ENCODE data around the gene BUB1.
"Not testable (repeated sequence)": the region's sequence is repeated elsewhere in the genome, so short reads cannot be mapped to it uniquely, and the experiment has no call there.

The BUB1 gene

GRCh38 chr2:110627348-110627747 lies 50.5 kb downstream of the BUB1 start:
- H3K27me3 ChIP-seq (replicated peaks in 2 of 5; ENCODE audit: control insufficient read depth in 4 of 5, insufficient read depth in 5 of 5, low read length in 4 of 5); H3K27ac ChIP-seq (ENCODE audit: insufficient read depth in 1 of 2, low read depth in 1 of 2, low read length in 2 of 2, poor library complexity in 1 of 2, severe bottlenecking in 2 of 2); H3K36me3 ChIP-seq (ENCODE audit: control insufficient read depth in 4 of 4, insufficient read depth in 4 of 4, low read length in 3 of 4); POLR2A ChIA-PET; H3K4me3 ChIP-seq (ENCODE audit: control insufficient read depth in 1 of 7, extremely low read depth in 1 of 7, insufficient read depth in 4 of 7, low read depth in 2 of 7, low read length in 6 of 7); DNase-seq; CTCF ChIA-PET; H3K4me1 ChIP-seq (ENCODE audit: control extremely low read depth in 1 of 4, control insufficient read depth in 4 of 4, insufficient read depth in 4 of 4, low read length in 3 of 4); H3K9me3 ChIP-seq (ENCODE audit: control extremely low read depth in 1 of 5, control insufficient read depth in 4 of 5, insufficient read depth in 2 of 5, low read depth in 1 of 5, low read length in 4 of 5): not testable (repeated sequence)
- WGBS (ENCODE audit: insufficient coverage), result no CpG with 5 or more reads among the region's 1 CpG

- DNase-seq; H3K4me3 ChIP-seq (ENCODE audit: control insufficient read depth in 1 of 7, extremely low read depth in 1 of 7, insufficient read depth in 4 of 7, low read depth in 2 of 7, low read length in 6 of 7); H3K36me3 ChIP-seq (ENCODE audit: control insufficient read depth in 4 of 4, insufficient read depth in 4 of 4, low read length in 3 of 4); CTCF ChIA-PET; H3K4me1 ChIP-seq (ENCODE audit: control extremely low read depth in 1 of 4, control insufficient read depth in 4 of 4, insufficient read depth in 4 of 4, low read length in 3 of 4); H3K9me3 ChIP-seq (ENCODE audit: control extremely low read depth in 1 of 5, control insufficient read depth in 4 of 5, insufficient read depth in 2 of 5, low read depth in 1 of 5, low read length in 4 of 5); H3K27me3 ChIP-seq (replicated peaks in 2 of 5; ENCODE audit: control insufficient read depth in 4 of 5, insufficient read depth in 5 of 5, low read length in 4 of 5); POLR2A ChIA-PET; H3K27ac ChIP-seq (ENCODE audit: insufficient read depth in 1 of 2, low read depth in 1 of 2, low read length in 2 of 2, poor library complexity in 1 of 2, severe bottlenecking in 2 of 2): not testable (repeated sequence)
- 80% methylated on average over 1 of the region's 9 CpGs for WGBS (ENCODE audit: insufficient coverage)
Observed at GRCh38 chr2:110619326-110619939, 58.4 kb downstream of the BUB1 start.

GRCh38 chr2:110613927-110614326 lies 63.9 kb downstream of the BUB1 start:
- H3K27ac ChIP-seq (ENCODE audit: insufficient read depth in 1 of 2, low read depth in 1 of 2, low read length in 2 of 2, poor library complexity in 1 of 2, severe bottlenecking in 2 of 2); H3K4me1 ChIP-seq (ENCODE audit: control extremely low read depth in 1 of 4, control insufficient read depth in 4 of 4, insufficient read depth in 4 of 4, low read length in 3 of 4); POLR2A ChIA-PET; H3K36me3 ChIP-seq (ENCODE audit: control insufficient read depth in 4 of 4, insufficient read depth in 4 of 4, low read length in 3 of 4); H3K27me3 ChIP-seq (replicated peaks in 2 of 5; ENCODE audit: control insufficient read depth in 4 of 5, insufficient read depth in 5 of 5, low read length in 4 of 5); H3K4me3 ChIP-seq (ENCODE audit: control insufficient read depth in 1 of 7, extremely low read depth in 1 of 7, insufficient read depth in 4 of 7, low read depth in 2 of 7, low read length in 6 of 7); DNase-seq; CTCF ChIA-PET; H3K9me3 ChIP-seq (ENCODE audit: control extremely low read depth in 1 of 5, control insufficient read depth in 4 of 5, insufficient read depth in 2 of 5, low read depth in 1 of 5, low read length in 4 of 5): not testable (repeated sequence)
- WGBS (ENCODE audit: insufficient coverage), result no CpG with 5 or more reads among the region's 1 CpG

GRCh38 chr2:110610613-110611250 lies 67.1 kb downstream of the BUB1 start:
- DNase-seq, result peak in 1 of 3 donors; percentile 4
- H3K36me3 ChIP-seq (ENCODE audit: control insufficient read depth in 4 of 4, insufficient read depth in 4 of 4, low read length in 3 of 4); POLR2A ChIA-PET; CTCF ChIA-PET; H3K9me3 ChIP-seq (ENCODE audit: control extremely low read depth in 1 of 5, control insufficient read depth in 4 of 5, insufficient read depth in 2 of 5, low read depth in 1 of 5, low read length in 4 of 5); H3K27me3 ChIP-seq (replicated peaks in 2 of 5; ENCODE audit: control insufficient read depth in 4 of 5, insufficient read depth in 5 of 5, low read length in 4 of 5); H3K4me1 ChIP-seq (ENCODE audit: control extremely low read depth in 1 of 4, control insufficient read depth in 4 of 4, insufficient read depth in 4 of 4, low read length in 3 of 4); H3K27ac ChIP-seq (ENCODE audit: insufficient read depth in 1 of 2, low read depth in 1 of 2, low read length in 2 of 2, poor library complexity in 1 of 2, severe bottlenecking in 2 of 2); H3K4me3 ChIP-seq (ENCODE audit: control insufficient read depth in 1 of 7, extremely low read depth in 1 of 7, insufficient read depth in 4 of 7, low read depth in 2 of 7, low read length in 6 of 7): not testable (repeated sequence)
- no CpG with 5 or more reads among the region's 94 CpGs for WGBS (ENCODE audit: insufficient coverage)

- H3K27me3 ChIP-seq (replicated peaks in 2 of 5; ENCODE audit: control insufficient read depth in 4 of 5, insufficient read depth in 5 of 5, low read length in 4 of 5); H3K36me3 ChIP-seq (ENCODE audit: control insufficient read depth in 4 of 4, insufficient read depth in 4 of 4, low read length in 3 of 4); POLR2A ChIA-PET; H3K4me1 ChIP-seq (ENCODE audit: control extremely low read depth in 1 of 4, control insufficient read depth in 4 of 4, insufficient read depth in 4 of 4, low read length in 3 of 4); H3K9me3 ChIP-seq (ENCODE audit: control extremely low read depth in 1 of 5, control insufficient read depth in 4 of 5, insufficient read depth in 2 of 5, low read depth in 1 of 5, low read length in 4 of 5); CTCF ChIA-PET; H3K4me3 ChIP-seq (ENCODE audit: control insufficient read depth in 1 of 7, extremely low read depth in 1 of 7, insufficient read depth in 4 of 7, low read depth in 2 of 7, low read length in 6 of 7); H3K27ac ChIP-seq (ENCODE audit: insufficient read depth in 1 of 2, low read depth in 1 of 2, low read length in 2 of 2, poor library complexity in 1 of 2, severe bottlenecking in 2 of 2); DNase-seq: not testable (repeated sequence)
- no CpG with 5 or more reads among the region's 45 CpGs for WGBS (ENCODE audit: insufficient coverage)
Observed at GRCh38 chr2:110609843-110610612, 67.8 kb downstream of the BUB1 start.

GRCh38 chr2:110608788-110609502 lies 68.9 kb downstream of the BUB1 start:
- H3K4me1 ChIP-seq (ENCODE audit: control extremely low read depth in 1 of 4, control insufficient read depth in 4 of 4, insufficient read depth in 4 of 4, low read length in 3 of 4); H3K36me3 ChIP-seq (ENCODE audit: control insufficient read depth in 4 of 4, insufficient read depth in 4 of 4, low read length in 3 of 4); H3K9me3 ChIP-seq (ENCODE audit: control extremely low read depth in 1 of 5, control insufficient read depth in 4 of 5, insufficient read depth in 2 of 5, low read depth in 1 of 5, low read length in 4 of 5); DNase-seq; H3K4me3 ChIP-seq (ENCODE audit: control insufficient read depth in 1 of 7, extremely low read depth in 1 of 7, insufficient read depth in 4 of 7, low read depth in 2 of 7, low read length in 6 of 7); POLR2A ChIA-PET; H3K27ac ChIP-seq (ENCODE audit: insufficient read depth in 1 of 2, low read depth in 1 of 2, low read length in 2 of 2, poor library complexity in 1 of 2, severe bottlenecking in 2 of 2); H3K27me3 ChIP-seq (replicated peaks in 2 of 5; ENCODE audit: control insufficient read depth in 4 of 5, insufficient read depth in 5 of 5, low read length in 4 of 5); CTCF ChIA-PET: not testable (repeated sequence)
- WGBS (ENCODE audit: insufficient coverage), result no CpG with 5 or more reads among the region's 8 CpGs

- H3K4me1 ChIP-seq (ENCODE audit: control extremely low read depth in 1 of 4, control insufficient read depth in 4 of 4, insufficient read depth in 4 of 4, low read length in 3 of 4); DNase-seq; H3K27ac ChIP-seq (ENCODE audit: insufficient read depth in 1 of 2, low read depth in 1 of 2, low read length in 2 of 2, poor library complexity in 1 of 2, severe bottlenecking in 2 of 2); CTCF ChIA-PET; POLR2A ChIA-PET; H3K36me3 ChIP-seq (ENCODE audit: control insufficient read depth in 4 of 4, insufficient read depth in 4 of 4, low read length in 3 of 4); H3K4me3 ChIP-seq (ENCODE audit: control insufficient read depth in 1 of 7, extremely low read depth in 1 of 7, insufficient read depth in 4 of 7, low read depth in 2 of 7, low read length in 6 of 7); H3K9me3 ChIP-seq (ENCODE audit: control extremely low read depth in 1 of 5, control insufficient read depth in 4 of 5, insufficient read depth in 2 of 5, low read depth in 1 of 5, low read length in 4 of 5); H3K27me3 ChIP-seq (replicated peaks in 2 of 5; ENCODE audit: control insufficient read depth in 4 of 5, insufficient read depth in 5 of 5, low read length in 4 of 5): not testable (repeated sequence)
- WGBS (ENCODE audit: insufficient coverage), result no CpG with 5 or more reads among the region's 12 CpGs
Observed at GRCh38 chr2:110605057-110605456, 72.8 kb downstream of the BUB1 start.
